NCI-H1105 (cell line): ENCODE results near the gene YAF2.
A peak's percentile ranks its signal among the peaks of the same experiment; 100 is the strongest.

ENCODE experiments used
- DNase-seq: peaks from one replicate; lab custom pipeline; 2025; lab: John Stamatoyannopoulos, UW

YAF2 gene

GRCh38 chr12:42238240-42239140 lies at the start of gene YAF2:
YAF2 (minus strand) TSS chr12:42238248; CDS start chr12:42238180, 68 bp downstream.
- DNase-seq: peak; percentile 79

DNA sequence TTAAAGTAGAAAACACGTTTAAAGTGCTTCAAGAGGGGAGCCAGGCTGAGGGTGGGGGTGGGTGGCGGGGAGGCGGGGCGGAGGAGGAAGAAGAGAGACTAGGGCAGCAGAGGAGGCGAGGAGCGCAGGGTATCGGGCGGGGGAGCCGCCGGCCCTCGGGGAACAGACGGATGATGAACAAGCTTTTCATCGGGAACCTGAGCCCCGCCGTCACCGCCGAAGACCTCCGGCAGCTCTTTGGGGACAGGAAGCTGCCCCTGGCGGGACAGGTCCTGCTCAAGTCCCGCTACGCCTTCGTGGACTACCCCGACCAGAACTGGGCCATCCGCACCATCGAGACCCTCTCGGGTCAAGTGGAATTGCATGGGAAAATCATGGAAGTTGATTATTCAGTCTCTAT lies 48.7 kb upstream of the YAF2 start:
- no peak for DNase-seq

GRCh38 chr12:42285431-42285830 lies 47.4 kb upstream of the YAF2 start:
- no peak for DNase-seq

- DNase-seq: no peak
Measured at GRCh38 chr12:42284876-42285275, 46.8 kb upstream of the YAF2 start.

DNA sequence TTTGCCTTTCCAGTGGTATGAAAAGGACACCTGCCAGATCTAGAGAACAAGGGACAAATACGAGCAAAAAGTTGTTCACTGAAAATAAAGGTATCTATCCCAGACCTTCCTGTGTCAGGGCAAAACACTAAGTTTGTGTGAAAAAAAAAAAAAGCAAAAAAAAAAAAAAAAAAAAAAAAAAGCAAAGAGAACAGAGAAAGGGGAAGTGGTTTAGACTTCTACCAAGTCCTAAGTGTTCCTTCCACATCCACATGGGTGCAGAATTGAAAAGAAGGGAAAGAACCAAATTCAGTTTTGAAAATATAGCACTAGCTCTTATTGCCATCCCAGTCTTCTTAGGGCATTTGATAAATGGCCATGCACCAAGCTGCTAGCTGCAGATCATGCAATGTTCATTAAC lies 46.1 kb upstream of the YAF2 start:
- DNase-seq: no peak

DNA sequence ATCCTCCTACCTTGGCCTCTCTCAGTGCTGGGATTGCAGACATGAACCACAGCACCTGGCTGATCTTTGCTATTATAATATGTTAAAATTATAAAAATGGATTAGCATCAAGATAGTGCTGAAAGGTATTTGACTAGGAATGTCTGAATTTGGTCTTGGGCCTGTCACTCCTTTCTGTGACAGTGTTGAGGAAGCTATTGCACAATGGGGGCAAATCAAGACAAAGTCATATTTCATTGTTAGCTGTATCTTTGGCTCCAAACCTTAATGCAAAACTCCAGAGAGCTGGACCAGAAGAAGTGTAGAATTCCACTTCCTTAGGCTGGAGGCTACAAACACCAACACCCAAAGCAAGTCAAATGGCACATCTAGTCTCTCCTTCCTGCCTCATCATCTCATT lies 45.7 kb upstream of the YAF2 start:
- no peak for DNase-seq

- DNase-seq: no peak
Measured at GRCh38 chr12:42282294-42282693, 44.2 kb upstream of the YAF2 start.

- no peak for DNase-seq
Measured at GRCh38 chr12:42281844-42282243, 43.8 kb upstream of the YAF2 start.

GRCh38 chr12:42281278-42281677 lies 43.2 kb upstream of the YAF2 start:
- DNase-seq: no peak

- DNase-seq: no peak
Measured at GRCh38 chr12:42278128-42278510, 40.1 kb upstream of the YAF2 start.

GRCh38 chr12:42277396-42278127 lies 39.5 kb upstream of the YAF2 start:
- no peak for DNase-seq

DNA sequence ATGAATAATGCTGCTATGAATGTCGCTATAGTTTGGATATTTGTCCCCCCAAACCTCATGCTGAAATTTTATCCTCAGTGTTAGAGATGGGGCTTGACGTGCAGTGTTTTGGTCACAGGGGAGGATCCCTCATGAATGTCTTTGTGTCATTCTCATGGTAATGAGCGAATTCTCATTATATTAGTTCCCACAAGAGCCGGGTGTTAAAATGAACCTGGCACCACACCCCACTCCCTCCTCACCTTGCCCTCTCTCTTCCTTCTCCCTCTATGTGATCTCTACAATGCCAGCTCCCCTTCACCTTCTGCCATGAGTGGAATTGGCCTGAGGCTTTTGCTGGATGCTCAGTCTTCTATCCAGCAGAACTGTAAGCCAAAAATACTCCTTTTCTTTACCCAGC lies 37.5 kb upstream of the YAF2 start:
- DNase-seq: no peak

GRCh38 chr12:42273706-42274105 lies 35.7 kb upstream of the YAF2 start:
- DNase-seq: no peak

GRCh38 chr12:42270596-42270995 lies 32.5 kb upstream of the YAF2 start:
- DNase-seq: no peak

DNA sequence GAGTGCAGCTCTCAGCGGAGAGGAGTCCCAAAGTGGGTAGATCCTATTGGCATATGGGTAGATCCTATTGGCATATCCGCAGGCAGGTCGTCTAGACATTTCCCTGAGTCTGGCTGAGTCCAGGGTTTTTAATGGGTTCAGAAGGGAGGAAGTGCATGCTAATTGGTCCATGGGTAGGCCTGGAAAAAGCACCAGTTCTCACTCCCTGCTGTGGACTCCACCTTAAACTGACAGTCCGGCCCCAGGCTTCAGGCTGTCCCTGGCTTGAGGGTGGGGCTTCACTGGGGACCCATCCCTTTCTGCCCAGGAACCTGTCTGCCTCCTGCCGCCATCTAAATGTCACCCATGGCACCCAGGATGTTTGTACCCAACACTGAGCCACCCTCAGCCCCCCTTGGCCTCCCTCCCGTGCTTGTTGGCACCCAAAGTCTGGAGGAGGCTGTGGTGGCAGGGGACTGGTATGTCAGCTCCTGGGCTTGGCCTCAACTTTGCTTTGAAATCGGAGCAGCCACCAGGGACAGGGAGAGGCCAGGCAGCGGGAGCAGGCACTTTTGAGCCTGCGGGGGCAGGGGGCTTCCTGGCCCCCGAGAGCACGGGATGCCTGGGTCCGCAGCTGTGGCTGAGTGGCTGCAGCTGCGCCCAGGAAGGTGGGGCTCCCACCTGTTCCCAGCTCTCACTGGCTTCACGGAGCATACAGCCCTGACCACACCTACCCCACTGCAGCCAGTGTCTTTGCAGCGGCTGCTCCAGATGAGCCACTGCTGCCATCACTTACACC lies 29.6 kb upstream of the YAF2 start:
- no peak for DNase-seq

DNA sequence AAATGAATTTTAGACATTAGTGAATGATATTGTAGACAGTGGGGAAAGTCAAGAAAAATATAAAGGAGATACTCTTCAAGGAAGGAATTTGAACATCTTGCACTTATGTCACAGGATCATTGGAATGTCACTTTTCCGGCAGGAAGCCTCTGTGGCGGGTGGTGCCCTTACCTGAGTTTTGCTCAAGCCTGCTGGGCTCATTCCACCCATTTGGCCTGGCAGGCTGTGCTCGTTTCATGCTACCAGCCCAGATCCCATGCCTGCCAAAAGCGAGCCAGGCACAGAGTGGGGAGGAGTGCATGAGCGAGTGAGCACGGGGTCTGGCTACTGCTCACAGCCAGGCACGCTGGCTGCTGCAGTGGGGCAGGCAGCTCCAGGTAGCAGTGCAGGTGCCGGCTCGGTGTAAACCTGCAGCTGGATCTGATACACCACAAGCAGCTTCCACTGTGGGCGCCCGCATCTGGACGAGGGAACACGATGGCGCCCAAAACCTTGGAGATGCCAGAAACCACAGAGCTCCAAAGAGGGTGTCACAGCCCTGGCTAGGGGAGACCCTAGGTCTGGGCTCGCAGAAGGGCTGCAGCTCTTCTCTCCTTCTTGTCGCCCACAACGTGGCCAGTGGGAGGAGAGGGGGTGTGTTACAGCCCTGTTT lies 28.7 kb upstream of the YAF2 start:
- no peak for DNase-seq

- DNase-seq: no peak
Measured at GRCh38 chr12:42262271-42262670, 24.2 kb upstream of the YAF2 start.

DNA sequence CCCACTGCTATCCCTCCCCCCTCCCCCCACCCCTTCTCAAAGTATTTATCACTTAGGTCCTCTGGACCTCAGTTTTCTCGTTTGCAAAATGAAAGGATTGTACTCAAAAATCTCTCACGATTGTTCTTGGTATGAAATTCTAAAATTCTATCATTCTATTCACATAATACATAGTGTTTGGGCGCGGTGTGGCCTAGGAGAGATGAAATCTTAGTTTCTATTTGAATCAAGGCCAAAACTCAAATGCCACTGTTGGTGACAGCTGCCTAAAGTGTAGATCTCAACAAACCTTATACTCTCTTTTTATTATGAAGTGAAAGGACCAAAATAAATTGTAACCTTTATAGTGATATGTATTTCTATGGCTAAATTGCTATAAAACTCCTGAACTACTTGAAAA lies 23.7 kb upstream of the YAF2 start:
- no peak for DNase-seq

GRCh38 chr12:42260518-42260917 lies 22.5 kb upstream of the YAF2 start:
- DNase-seq: no peak

GRCh38 chr12:42259699-42260098 lies 21.7 kb upstream of the YAF2 start:
- no peak for DNase-seq

DNA sequence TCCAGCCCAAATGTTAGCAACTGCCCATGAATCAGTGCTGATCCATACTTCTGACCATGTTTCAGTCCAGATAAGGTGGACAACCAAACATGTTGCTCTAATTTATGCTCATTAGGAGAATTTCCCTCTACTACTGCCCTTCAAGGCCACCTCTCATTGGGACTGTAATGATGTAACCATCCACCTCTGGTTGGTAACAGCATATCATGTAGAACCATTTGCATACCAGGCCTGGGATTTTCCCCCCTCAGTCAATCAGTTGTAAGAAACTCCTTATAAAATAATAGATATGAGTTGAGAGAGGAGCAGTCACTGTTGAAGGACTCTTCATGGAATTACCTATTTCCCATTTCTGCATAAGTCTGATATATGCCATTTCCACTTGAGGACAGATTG lies 17.8 kb upstream of the YAF2 start:
- no peak for DNase-seq

GRCh38 chr12:42255221-42255865 lies 17.3 kb upstream of the YAF2 start:
- no peak for DNase-seq
